IPS DF 4.7 (cell line): ENCODE data around the gene TMEM91.

Source experiments
- DNase-seq: peaks from one replicate; pipeline ENCODE4 v3.0.0-alpha.2; 2013; ENCODE audit warnings: low spot score; ENCODE audit errors: extremely low read depth

Gene TMEM91

GRCh38 chr19:41410336-41411054, 34.2 kb downstream of the TMEM91 start:
- no peak for DNase-seq

- DNase-seq = no peak
These were observed 35.0 kb downstream of the TMEM91 start for GRCh38 chr19:41411100-41411967.

- DNase-seq = no peak
These were observed 35.6 kb downstream of the TMEM91 start for GRCh38 chr19:41411968-41412265.

- DNase-seq = no peak
These were observed 36.6 kb downstream of the TMEM91 start for GRCh38 chr19:41412953-41413352.

- DNase-seq = no peak
These were observed 37.6 kb downstream of the TMEM91 start for GRCh38 chr19:41413947-41414346.

- DNase-seq = no peak
These were observed 38.1 kb downstream of the TMEM91 start for GRCh38 chr19:41414461-41414860.

GRCh38 chr19:41415154-41415571, 38.8 kb downstream of the TMEM91 start:
- no peak for DNase-seq

GRCh38 chr19:41416194-41416674, 39.9 kb downstream of the TMEM91 start:
- DNase-seq = no peak

GRCh38 chr19:41420101-41420880, 44.0 kb downstream of the TMEM91 start:
- no peak for DNase-seq

- no peak for DNase-seq
These were observed 45.0 kb downstream of the TMEM91 start for GRCh38 chr19:41421314-41421713.

GRCh38 chr19:41421973-41422372, 45.6 kb downstream of the TMEM91 start:
- no peak for DNase-seq

- no peak for DNase-seq
These were observed 46.1 kb downstream of the TMEM91 start for GRCh38 chr19:41422456-41422855.

- DNase-seq = no peak
These were observed 46.6 kb downstream of the TMEM91 start for GRCh38 chr19:41422955-41423354.

- DNase-seq = no peak
These were observed 48.2 kb downstream of the TMEM91 start for GRCh38 chr19:41424335-41425173.

- DNase-seq = no peak
These were observed 49.1 kb downstream of the TMEM91 start for GRCh38 chr19:41425174-41426115.

- DNase-seq = no peak
These were observed 49.9 kb downstream of the TMEM91 start for GRCh38 chr19:41426116-41426841.

GRCh38 chr19:41426952-41427646, 50.8 kb downstream of the TMEM91 start, which contains the start of gene B3GNT8:
Gene B3GNT8 (minus strand): TSS chr19:41427374. CDS start chr19:41426778, 596 bp downstream.
- no peak for DNase-seq
